ENCODE data around the gene DENND2A. TPM values are rescaled to one million over a fixed set of nuclear protein-coding genes. Genes with fewer than 3 reads are reported as not detected.

The DENND2A gene
- total RNA-seq, 1 donor from 2014 or later = not detected

- Mint-ChIP-seq H3K4me1 (no peaks in the 10 kb centered on the region), H3K36me3 (ENCODE audit: low read depth) (no peaks in the 10 kb centered on the region), H3K4me3 (no peak overlapping the region), H3K27ac (no peak overlapping the region), H3K9me3 (no peaks in the 10 kb centered on the region), H3K27me3 (peaks cover 3% of the 10 kb centered on the region)
- POLR2A ChIA-PET = no interaction called here
- CTCF ChIA-PET = no interaction called here
- TF ChIP-seq, protein P1, sequence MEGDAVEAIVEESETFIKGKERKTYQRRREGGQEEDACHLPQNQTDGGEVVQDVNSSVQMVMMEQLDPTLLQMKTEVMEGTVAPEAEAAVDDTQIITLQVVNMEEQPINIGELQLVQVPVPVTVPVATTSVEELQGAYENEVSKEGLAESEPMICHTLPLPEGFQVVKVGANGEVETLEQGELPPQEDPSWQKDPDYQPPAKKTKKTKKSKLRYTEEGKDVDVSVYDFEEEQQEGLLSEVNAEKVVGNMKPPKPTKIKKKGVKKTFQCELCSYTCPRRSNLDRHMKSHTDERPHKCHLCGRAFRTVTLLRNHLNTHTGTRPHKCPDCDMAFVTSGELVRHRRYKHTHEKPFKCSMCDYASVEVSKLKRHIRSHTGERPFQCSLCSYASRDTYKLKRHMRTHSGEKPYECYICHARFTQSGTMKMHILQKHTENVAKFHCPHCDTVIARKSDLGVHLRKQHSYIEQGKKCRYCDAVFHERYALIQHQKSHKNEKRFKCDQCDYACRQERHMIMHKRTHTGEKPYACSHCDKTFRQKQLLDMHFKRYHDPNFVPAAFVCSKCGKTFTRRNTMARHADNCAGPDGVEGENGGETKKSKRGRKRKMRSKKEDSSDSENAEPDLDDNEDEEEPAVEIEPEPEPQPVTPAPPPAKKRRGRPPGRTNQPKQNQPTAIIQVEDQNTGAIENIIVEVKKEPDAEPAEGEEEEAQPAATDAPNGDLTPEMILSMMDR (IDR thresholded peaks at IDR 0.05) = no peak
- no peak for DNase-seq
- intact Hi-C loops (cut with micrococcal nuclease) = no loop called here
- ATAC-seq (ENCODE audit: low read depth) = no peak
These were observed 35.3 kb downstream of the DENND2A start for GRCh38 chr7:140605337-140605736.

GRCh38 chr7:140604760-140605159 is 35.9 kb downstream of the DENND2A start:
- H3K27ac Mint-ChIP-seq = no peak overlapping the region
- H3K27me3 Mint-ChIP-seq = peaks cover 5% of the 10 kb centered on the region
- intact Hi-C loops (cut with micrococcal nuclease) = no loop called here
- H3K4me3 Mint-ChIP-seq = no peak overlapping the region
- no peaks in the 10 kb centered on the region for H3K9me3 Mint-ChIP-seq
- DNase-seq (no peak), ATAC-seq (ENCODE audit: low read depth) (no peak)
- ChIA-PET POLR2A (no interaction called here), CTCF (no interaction called here)
- H3K36me3 Mint-ChIP-seq (ENCODE audit: low read depth) = no peaks in the 10 kb centered on the region
- no peaks in the 10 kb centered on the region for H3K4me1 Mint-ChIP-seq
- TF ChIP-seq, protein P1 (IDR thresholded peaks at IDR 0.05) = no peak

DNA sequence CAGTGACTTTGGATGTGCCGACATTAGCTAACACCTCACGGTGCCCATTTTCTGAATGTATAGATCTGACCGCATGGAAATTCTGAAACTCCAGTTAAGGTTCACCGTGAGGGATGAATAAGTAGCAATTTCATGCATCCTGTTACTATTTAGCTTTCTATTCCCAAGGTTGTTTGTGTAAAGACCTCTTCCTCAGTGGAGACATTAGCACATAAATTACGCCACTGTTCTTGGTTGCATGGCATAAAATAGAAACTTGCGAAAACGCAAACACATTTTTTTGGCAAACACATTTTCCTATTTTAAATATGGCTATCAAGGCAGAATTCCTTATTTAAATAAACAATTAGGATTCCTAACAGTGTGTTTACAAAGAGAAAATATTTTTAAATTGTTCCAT is 36.5 kb downstream of the DENND2A start:
- Mint-ChIP-seq H3K27ac (no peak overlapping the region), H3K9me3 (no peaks in the 10 kb centered on the region), H3K4me3 (no peak overlapping the region), H3K4me1 (no peaks in the 10 kb centered on the region), H3K27me3 (peaks cover 5% of the 10 kb centered on the region), H3K36me3 (ENCODE audit: low read depth) (no peaks in the 10 kb centered on the region)
- ATAC-seq (ENCODE audit: low read depth) (no peak), DNase-seq (no peak)
- TF ChIP-seq, protein P1 (IDR thresholded peaks at IDR 0.05) = no peak
- ChIA-PET CTCF (no interaction called here), POLR2A (no interaction called here)
- intact Hi-C loops (cut with micrococcal nuclease) = no loop called here

GRCh38 chr7:140601566-140602174 is 38.9 kb downstream of the DENND2A start:
- Mint-ChIP-seq H3K9me3 (no peaks in the 10 kb centered on the region), H3K36me3 (ENCODE audit: low read depth) (no peaks in the 10 kb centered on the region), H3K4me3 (no peak overlapping the region), H3K27me3 (peaks cover 10% of the 10 kb centered on the region), H3K27ac (no peak overlapping the region), H3K4me1 (no peaks in the 10 kb centered on the region)
- no peak for DNase-seq
- ATAC-seq (ENCODE audit: low read depth) = no peak
- POLR2A ChIA-PET = interaction anchor here (0.6 kb wide), 1 partner anchor 87 kb away, joined by 3 read pairs; no protein-coding TSS in a partner anchor
- TF ChIP-seq, protein P1 (IDR thresholded peaks at IDR 0.05) = no peak
- intact Hi-C loops (cut with micrococcal nuclease) = no loop called here
- CTCF ChIA-PET = no interaction called here

- H3K4me3 Mint-ChIP-seq = no peak overlapping the region
- H3K36me3 Mint-ChIP-seq (ENCODE audit: low read depth) = no peaks in the 10 kb centered on the region
- TF ChIP-seq, protein P1 (IDR thresholded peaks at IDR 0.05) = no peak
- ChIA-PET CTCF (no interaction called here), POLR2A (no interaction called here)
- ATAC-seq (ENCODE audit: low read depth) = no peak
- H3K27me3 Mint-ChIP-seq = peaks cover 14% of the 10 kb centered on the region
- no peaks in the 10 kb centered on the region for H3K9me3 Mint-ChIP-seq
- intact Hi-C loops (cut with micrococcal nuclease) = no loop called here
- DNase-seq = no peak
- H3K4me1 Mint-ChIP-seq = no peaks in the 10 kb centered on the region
- H3K27ac Mint-ChIP-seq = no peak overlapping the region
These were observed 40.3 kb downstream of the DENND2A start for GRCh38 chr7:140600341-140600740.
